T-helper 17 cell (primary cell): ENCODE results near the gene MTMR1. TPM values are rescaled to one million over a fixed set of nuclear protein-coding genes. Genes with fewer than 3 reads are reported as not detected.

Experiments used
- ATAC-seq: fragments of 150-1000 bp; cut with Tn5 transposase; 2 replicates; pipeline ENCODE4 v1.10.0; 2021; ENCODE audit warnings: mild to moderate bottlenecking, moderate library complexity
- DNase-seq, 3 donors: peaks; one replicate each; pipeline versions ENCODE4 v3.0.0 to v3.0.0-alpha.2; 2020 to 2021
- H3K9me3 ChIP-seq: one replicate; pipeline ENCODE4 v1.7.0; 2013; ENCODE audit warnings: low read length, mild to moderate bottlenecking; ENCODE audit not compliant: control insufficient read depth, poor library complexity, severe bottlenecking
- H3K27ac Mint-ChIP-seq: one replicate; pipeline ENCODE4 v1.8.0; 2022; ENCODE audit warnings: mild to moderate bottlenecking, moderate library complexity, mixed read lengths
- H3K27me3 Mint-ChIP-seq: one replicate; pipeline ENCODE4 v1.8.0; 2022; ENCODE audit warnings: mixed read lengths
- H3K36me3 Mint-ChIP-seq: one replicate; pipeline ENCODE4 v1.8.0; 2022; ENCODE audit warnings: low read depth, mixed read lengths
- H3K4me1 Mint-ChIP-seq: one replicate; pipeline ENCODE4 v1.8.0; 2022; ENCODE audit warnings: mild to moderate bottlenecking, mixed read lengths
- H3K4me3 Mint-ChIP-seq: one replicate; pipeline ENCODE4 v1.8.0; 2022; ENCODE audit warnings: mild to moderate bottlenecking, moderate library complexity, mixed read lengths
- total RNA-seq, 4 donors: library from RNA in 2 of 4; stranded (reverse) in 2 of 4; gene quantifications; one replicate each; pipeline ENCODE4 v1.2.3 and lab custom pipeline; 2022 to 2026

The MTMR1 gene
- total RNA-seq, 2 donors from 2014 or later: 40.3 to 45.6 TPM

- H3K9me3 ChIP-seq: no peaks in the 10 kb centered on the region
- ATAC-seq (no peak), DNase-seq (no peak)
- Mint-ChIP-seq H3K36me3 (peaks cover 6% of the 10 kb centered on the region), H3K4me3 (no peak overlapping the region), H3K4me1 (no peaks in the 10 kb centered on the region), H3K27me3 (no peaks in the 10 kb centered on the region), H3K27ac (no peak overlapping the region)
These were observed 99.8 kb downstream of the MTMR1 start for GRCh38 chrX:150792949-150793527.

DNA sequence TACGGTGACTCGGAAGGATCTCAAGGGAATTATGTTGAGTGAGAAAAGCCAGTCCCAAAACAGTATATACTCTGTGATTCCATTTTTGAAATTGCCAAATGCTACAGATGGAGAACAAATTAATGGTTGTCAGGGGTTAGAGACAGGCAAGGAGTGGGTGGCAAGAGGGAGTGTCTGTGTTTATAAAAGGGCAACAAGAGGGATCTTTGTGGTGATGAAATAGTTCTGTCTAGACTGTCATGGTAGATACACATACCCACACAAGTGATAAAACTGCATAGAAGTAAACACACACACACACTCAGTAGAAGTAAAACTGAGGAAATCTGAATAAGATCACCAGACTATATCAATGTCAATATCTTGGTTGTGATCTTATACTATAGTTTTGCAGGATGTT is 112.5 kb downstream of the MTMR1 start:
- peaks cover 3% of the 10 kb centered on the region for H3K36me3 Mint-ChIP-seq
- H3K4me1 Mint-ChIP-seq: no peaks in the 10 kb centered on the region
- DNase-seq: no peak
- ATAC-seq: no peak
- no peaks in the 10 kb centered on the region for H3K27me3 Mint-ChIP-seq
- peak overlapping the region; percentile 47 for H3K4me3 Mint-ChIP-seq
- no peaks in the 10 kb centered on the region for H3K9me3 ChIP-seq
- no peak overlapping the region for H3K27ac Mint-ChIP-seq

- ATAC-seq (no peak), DNase-seq (no peak)
- H3K9me3 ChIP-seq: no peaks in the 10 kb centered on the region
- no peaks in the 10 kb centered on the region for H3K4me1 Mint-ChIP-seq
- no peak overlapping the region for H3K27ac Mint-ChIP-seq
- no peak overlapping the region for H3K4me3 Mint-ChIP-seq
- peaks cover 3% of the 10 kb centered on the region for H3K36me3 Mint-ChIP-seq
- no peaks in the 10 kb centered on the region for H3K27me3 Mint-ChIP-seq
These were observed 113.6 kb downstream of the MTMR1 start for GRCh38 chrX:150806827-150807226.

GRCh38 chrX:150813922-150814321 is 120.7 kb downstream of the MTMR1 start:
- no peak for ATAC-seq
- H3K27ac Mint-ChIP-seq: no peak overlapping the region
- H3K9me3 ChIP-seq: no peaks in the 10 kb centered on the region
- H3K4me3 Mint-ChIP-seq: no peak overlapping the region
- DNase-seq: no peak
- no peaks in the 10 kb centered on the region for H3K36me3 Mint-ChIP-seq
- no peaks in the 10 kb centered on the region for H3K27me3 Mint-ChIP-seq
- no peaks in the 10 kb centered on the region for H3K4me1 Mint-ChIP-seq

Other genes starting within 250 kb of the MTMR1 start
- gene MTM1, start 124.8 kb upstream of the MTMR1 start, total RNA-seq: 10 to 100 TPM; 25.9 to 30.6 TPM
- gene CD99L2, start 205.3 kb downstream of the MTMR1 start, total RNA-seq: 10 to 100 TPM in 1 of 2 donors, 1 to 10 TPM in 1; 9.4 to 10.4 TPM